Right lobe of liver (tissue), 4 donors: ENCODE measurements around the gene EIF4EBP3.

Source experiments
- CTCF ChIP-seq, 4 donors: fragments of 200-600 bp in 3 of 4; fragments of 450-650 bp in 1 of 4; IDR thresholded peaks; one replicate each; pipeline versions ENCODE4 v1.5.1 to v1.8.0; 2016 to 2022; ENCODE audit warnings: antibody characterized with exemption in 4 of 4, mild to moderate bottlenecking in 2 of 4
- POLR2A ChIP-seq: fragments of 450-650 bp; IDR thresholded peaks from one replicate; pipeline ENCODE4 v1.6.1; 2017; ENCODE audit warnings: antibody characterized with exemption, mild to moderate bottlenecking
- donor health status: DM: no; HTN: no; CAD: no.
- donor health status: DM: no; HTN: no; CAD: no.
- donor health status: DM: no; HTN: yes; CAD: no.

- no peak for TF ChIP-seq CTCF (IDR thresholded peaks at IDR 0.05)
- no peak for TF ChIP-seq POLR2A
Measured at GRCh38 chr5:140570488-140570887, 23.0 kb downstream of the EIF4EBP3 start.
